ENCODE results near the gene EPHB1. TPM values are rescaled to one million over a fixed set of nuclear protein-coding genes. Genes with fewer than 3 reads are reported as not detected.

The EPHB1 gene
- total RNA-seq, 1 experiment from 2014 or later, result 2.8 TPM

GRCh38 chr3:135190658-135191057 lies 395.6 kb downstream of the EPHB1 start:
- Mint-ChIP-seq H3K9me3 (no peaks in the 10 kb centered on the region), H3K27me3 (ENCODE audit: low read depth) (no peaks in the 10 kb centered on the region; the same call in 1 of the 2 replicates), H3K36me3 (ENCODE audit: insufficient read depth in 1 of 3, low read depth in 3 of 3) (peaks cover 0 to 3% (median 0%) of the 10 kb centered on the region in 3 experiments; a peak in 2 of 7 replicates), H3K4me1 (peaks cover 15 to 16% of the 10 kb centered on the region in 2 experiments), H3K27ac (peak overlapping the region in 1 of 3 experiments; percentile 70; a peak in 3 of 7 replicates), H3K4me3 (peak overlapping the region in 1 of 2 experiments; percentile 22; a peak in 2 of 5 replicates)
- no peak for TF ChIP-seq CTCF (conservative IDR thresholded peaks at IDR 0.05)
- no peak overlapping the region for H3K9ac ChIP-seq (ENCODE audit: extremely low read depth, insufficient read length, low read length)
- no peaks in the 10 kb centered on the region for H3K27me3 ChIP-seq (ENCODE audit: insufficient read depth, low read length)
- H2BK20ac ChIP-seq (ENCODE audit: low read depth, low read length, poor library complexity, severe bottlenecking), result no peak overlapping the region
- H3T11ph ChIP-seq (ENCODE audit: low read length), result no peak overlapping the region
- no peak overlapping the region for H3K18ac ChIP-seq (ENCODE audit: insufficient read length, low read depth, low read length)
- no peak overlapping the region for H3K4ac ChIP-seq (ENCODE audit: low read depth, low read length)
- DNase-seq, result no peak
- H2BK15ac ChIP-seq (ENCODE audit: low read depth, low read length), result no peak overlapping the region
- no peak overlapping the region for H2AFZ ChIP-seq (ENCODE audit: low read length)
- no peak overlapping the region for H2AK5ac ChIP-seq (ENCODE audit: insufficient read length, low read length)
- no peak overlapping the region for H2BK12ac ChIP-seq (ENCODE audit: insufficient read length, low read depth, low read length)
- H3K23ac ChIP-seq (ENCODE audit: insufficient read length, low read depth, low read length), result no peak overlapping the region
- WGBS (ENCODE audit: extremely low coverage, insufficient read length, low lambda C conversion rate), result no CpG with 5 or more reads among the region's 2 CpGs
- H3K4me2 ChIP-seq (ENCODE audit: insufficient read depth, insufficient read length, low read length), result no peak overlapping the region
- no peak overlapping the region for H3K27ac ChIP-seq (ENCODE audit: insufficient read length, low read depth, low read length)
- no peaks in the 10 kb centered on the region for H3K9me3 ChIP-seq (ENCODE audit: control insufficient read depth, low read depth, low read length)
- peaks cover 5% of the 10 kb centered on the region for H3K4me1 ChIP-seq (ENCODE audit: insufficient read depth, low read length)
- H3K56ac ChIP-seq (ENCODE audit: insufficient read length, low read depth, low read length), result no peak overlapping the region
- H4K5ac ChIP-seq (ENCODE audit: insufficient read length, low read depth, low read length), result no peak overlapping the region
- H3K14ac ChIP-seq (ENCODE audit: insufficient read depth, low read length), result no peak overlapping the region
- H2BK120ac ChIP-seq (ENCODE audit: low read depth, low read length, poor library complexity, severe bottlenecking), result no peak overlapping the region
- no peaks in the 10 kb centered on the region for H4K20me1 ChIP-seq (ENCODE audit: control insufficient read depth, insufficient read depth, insufficient read length)
- H2BK5ac ChIP-seq (ENCODE audit: insufficient read length, low read length), result no peak overlapping the region
- no peaks in the 10 kb centered on the region for H3K79me2 ChIP-seq (ENCODE audit: insufficient read depth, low read length)
- H4K91ac ChIP-seq (ENCODE audit: insufficient read length, low read depth, low read length), result no peak overlapping the region
- H3K79me1 ChIP-seq (ENCODE audit: insufficient read depth, low read depth, low read length, poor library complexity, severe bottlenecking), result no peaks in the 10 kb centered on the region
- no peaks in the 10 kb centered on the region for H3K23me2 ChIP-seq (ENCODE audit: insufficient read length, low read depth, low read length, poor library complexity, severe bottlenecking)
- H4K8ac ChIP-seq (replicated peaks; ENCODE audit: insufficient read length, low read depth, low read length), result no peak overlapping the region

All from H9 (cell line).